Body of pancreas (tissue), 4 donors: Measurements from ENCODE around the gene SH2D3C. TPM values are rescaled to one million over a fixed set of nuclear protein-coding genes. Genes with fewer than 3 reads are reported as not detected.

Experiments
- ATAC-seq: fragments of 150-250 bp; one replicate; pipeline ENCODE4 v1.9.1; 2016
- DNase-seq, 4 donors: peaks; one replicate each; pipeline ENCODE4 v3.0.0-alpha.2; 2019
- H3K27ac ChIP-seq, 4 donors: fragments of 200-600 bp; sonication (generic); 1 replicate in 3 of 4; 2 replicates in 1 of 4; pipeline versions ENCODE4 v1.5.1 to v1.6.1; 2016 to 2019; ENCODE audit warnings: mild to moderate bottlenecking in 1 of 4, mixed read lengths in 1 of 4, moderate library complexity in 1 of 4
- H3K27me3 ChIP-seq, 2 donors: fragments of 200-600 bp; sonication (generic); one replicate each; pipeline ENCODE4 v1.6.0; 2016; ENCODE audit warnings: mild to moderate bottlenecking in 1 of 2
- H3K36me3 ChIP-seq, 2 donors: fragments of 200-600 bp; sonication (generic); replicated peaks in 1 of 2; 2 replicates each; pipeline ENCODE4 v1.5.1; 2016; ENCODE audit warnings: low read depth in 2 of 2; ENCODE audit not compliant: insufficient read depth in 1 of 2
- H3K4me1 ChIP-seq: fragments of 200-600 bp; sonication (generic); one replicate; pipeline ENCODE4 v1.6.0; 2016
- H3K4me3 ChIP-seq, 2 donors: fragments of 200-600 bp; sonication (generic); 1 replicate in 1 of 2; 2 replicates in 1 of 2; pipeline ENCODE4 v1.5.1; 2016 to 2019
- H3K9me3 ChIP-seq, 3 donors: fragments of 200-600 bp; sonication (generic); 1 replicate in 2 of 3; 2 replicates in 1 of 3; pipeline ENCODE4 v1.5.1; 2016
- CTCF ChIP-seq, 7 experiments: fragments of 450-650 bp in 4 of 7; fragments of 200-600 bp in 3 of 7; sonication (generic) in 3 of 7; IDR thresholded peaks; one replicate each; pipeline ENCODE4 v1.5.1; 2016 to 2019; ENCODE audit warnings: antibody characterized with exemption in 7 of 7
- POLR2A ChIP-seq, 3 donors: fragments of 450-650 bp; IDR thresholded peaks; one replicate each; pipeline ENCODE4 v1.6.1; 2016; ENCODE audit warnings: antibody characterized with exemption in 3 of 3, mild to moderate bottlenecking in 2 of 3
- WGBS, 2 donors: methylation state at CpG; one replicate each; pipeline ENCODE4 v1.1.5; 2017; 5-methylcytosine and 5-hydroxymethylcytosine counted together
- intact Hi-C: fragments of 100-400 bp; cut with DNase I; formaldehyde crosslinking; loops from one replicate; pipeline ENCODE4 v1.15.1; 2023
- total RNA-seq, 2 donors: library from RNA; depleted of rRNA; stranded (reverse); fragments of >200 nt; gene quantifications; one replicate each; pipeline ENCODE4 v1.1.0, GENCODE V29; 2016

SH2D3C gene
- total RNA-seq, 2 donors from 2014 or later = 3.3 to 4.2 TPM

GRCh38 chr9:127780126-127780885 is 1.8 kb upstream of the SH2D3C start:
- Histone ChIP-seq H3K27ac (no peak overlapping the region), H3K27me3 (no peaks in the 10 kb centered on the region), H3K4me1 (peaks cover 8% of the 10 kb centered on the region), H3K9me3 (no peaks in the 10 kb centered on the region), H3K36me3 (no peaks in the 10 kb centered on the region), H3K4me3 (no peak overlapping the region)
- 73 to 86% methylated on average over 7 to 20 of the region's 20 CpGs for WGBS, 2 donors
- TF ChIP-seq POLR2A (IDR thresholded peaks at IDR 0.05) = no peak
- no peak for TF ChIP-seq CTCF (IDR thresholded peaks at IDR 0.05)
- intact Hi-C loops = loop anchor here (5.0 kb wide), 1 partner anchor 48 kb away; no protein-coding TSS in a partner anchor
- no peak for DNase-seq
- ATAC-seq = no peak

- H3K36me3 ChIP-seq = no peaks in the 10 kb centered on the region
- intact Hi-C loops = loop anchor here (5.0 kb wide), 1 partner anchor 167 kb away; the partner anchor contains the start of gene STXBP1
- DNase-seq (no peak), ATAC-seq (no peak)
- H3K9me3 ChIP-seq = no peaks in the 10 kb centered on the region
- TF ChIP-seq CTCF (IDR thresholded peaks at IDR 0.05) (no peak), POLR2A (IDR thresholded peaks at IDR 0.05) (no peak)
- H3K27ac ChIP-seq = peak overlapping the region in 2 of 4 donors; percentile 45 to 50
- no peaks in the 10 kb centered on the region for H3K27me3 ChIP-seq
- no peak overlapping the region for H3K4me3 ChIP-seq
- H3K4me1 ChIP-seq = peaks cover 2% of the 10 kb centered on the region
- 54 to 72% methylated on average over 4 to 17 of the region's 17 CpGs for WGBS, 2 donors
Measured at GRCh38 chr9:127779136-127779981, 893 bp upstream of the SH2D3C start.

- Histone ChIP-seq H3K27ac (no peak overlapping the region), H3K27me3 (no peaks in the 10 kb centered on the region), H3K9me3 (no peaks in the 10 kb centered on the region), H3K4me1 (no peaks in the 10 kb centered on the region), H3K4me3 (no peak overlapping the region), H3K36me3 (no peaks in the 10 kb centered on the region)
- DNase-seq (no peak), ATAC-seq (no peak)
- TF ChIP-seq CTCF (IDR thresholded peaks at IDR 0.05) (no peak), POLR2A (IDR thresholded peaks at IDR 0.05) (no peak)
- WGBS, 2 donors = 67 to 86% methylated on average over 15 to 17 of the region's 18 CpGs
- intact Hi-C loops = loop anchor here (5.0 kb wide), 1 partner anchor 165 kb away; the partner anchor contains the start of gene STXBP1
Measured at GRCh38 chr9:127777368-127777980, 992 bp downstream of the SH2D3C start.

- DNase-seq (no peak), ATAC-seq (no peak)
- Histone ChIP-seq H3K27me3 (no peaks in the 10 kb centered on the region), H3K9me3 (no peaks in the 10 kb centered on the region), H3K27ac (peak overlapping the region in 1 of 4 donors; percentile 14), H3K4me3 (no peak overlapping the region), H3K4me1 (peaks cover under 1% of the 10 kb centered on the region), H3K36me3 (no peaks in the 10 kb centered on the region)
- no peak for TF ChIP-seq CTCF (IDR thresholded peaks at IDR 0.05)
- no peak for TF ChIP-seq POLR2A (IDR thresholded peaks at IDR 0.05)
- intact Hi-C loops = loop anchor here (5.0 kb wide), 1 partner anchor 165 kb away; the partner anchor contains the start of gene STXBP1
- 25 to 59% methylated on average over 4 to 5 of the region's 5 CpGs for WGBS, 2 donors
Measured at GRCh38 chr9:127776924-127777289, 1.6 kb downstream of the SH2D3C start.
